Urothelium cell line (cell line): ENCODE data around the gene NUDT2.
"Not testable (repeated sequence)": the region's sequence is repeated elsewhere in the genome, so short reads cannot be mapped to it uniquely, and the experiment has no call there.

Source experiments
- DNase-seq: peaks from one replicate; pipeline ENCODE4 v3.0.0; 2011; ENCODE audit warnings: low spot score, mixed read lengths
- FAIRE-seq: peaks from 2 replicates; lab custom pipeline; 2011; peaks lifted over from hg19 to GRCh38; lab: Jason Lieb, UNC

Gene NUDT2

DNA sequence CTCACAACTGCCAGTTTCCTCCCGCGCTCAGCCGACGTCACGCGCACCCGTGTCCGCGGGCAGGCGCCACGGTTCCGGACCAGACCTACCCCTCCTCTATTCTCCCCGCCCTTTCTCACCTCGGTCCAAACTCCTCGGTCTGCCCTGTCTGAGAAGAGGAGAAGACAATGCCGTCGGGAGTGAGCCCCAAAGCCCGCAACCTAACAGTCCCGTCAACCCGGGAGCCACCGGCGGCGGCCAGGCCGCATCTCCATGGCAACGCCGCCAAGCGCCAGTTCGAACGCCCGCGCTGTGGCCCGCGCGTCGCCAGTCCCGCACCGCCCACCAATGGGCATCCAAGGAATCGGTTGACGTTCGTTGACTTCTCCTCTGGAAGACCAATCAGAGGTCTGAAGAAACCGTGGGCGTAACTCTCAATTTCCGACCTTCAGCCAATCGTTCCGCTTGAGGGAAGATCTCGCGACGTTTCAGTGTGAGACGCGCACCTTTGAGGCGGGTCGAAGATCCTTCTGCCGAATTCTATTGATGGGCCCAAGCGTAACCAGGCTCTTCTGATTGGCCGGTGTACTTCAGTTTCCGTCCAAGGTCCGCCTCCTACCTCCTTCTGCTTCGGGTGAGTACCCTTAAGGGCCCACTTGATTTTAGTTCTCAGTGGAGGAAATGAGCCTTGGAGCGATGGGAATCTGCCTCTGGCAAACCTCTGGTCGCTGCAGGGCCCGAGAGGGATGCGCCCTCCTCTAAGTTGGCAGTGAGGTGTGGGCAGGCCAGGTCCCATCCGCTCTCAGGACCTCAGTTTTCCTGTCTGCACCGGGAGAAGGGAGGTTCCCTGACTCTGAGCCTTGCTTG lies at the start of gene NUDT2, which contains the start of gene KIF24:
TSS of gene NUDT2 (plus strand) at position 583 of the 846 bp plus-strand sequence. CDS start 9,471 bp downstream, outside the sequence.
TSS of gene KIF24 (minus strand) at position 282 of the 846 bp plus-strand sequence. CDS start 17,922 bp downstream, outside the sequence.
- DNase-seq (peak; percentile 98), FAIRE-seq (peak; percentile 76)

DNA sequence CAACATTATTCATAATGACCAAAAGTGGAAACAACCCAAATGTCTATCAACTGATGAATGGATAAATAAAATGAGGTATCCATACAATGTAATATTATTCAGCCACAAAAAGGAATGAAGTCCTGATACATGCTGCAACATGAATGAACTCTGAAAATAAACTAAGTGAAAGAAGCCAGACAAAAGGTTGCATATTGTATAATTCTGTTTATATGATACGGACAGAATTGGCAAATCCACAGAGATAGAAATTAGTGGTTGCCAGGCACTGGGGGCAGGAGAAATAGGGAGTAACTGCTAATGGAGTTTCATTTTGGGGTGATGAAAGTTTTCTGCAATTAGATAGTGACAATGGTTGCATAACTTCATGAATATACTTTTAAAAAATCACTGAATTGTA lies 47.3 kb upstream of the NUDT2 start:
- no peak for DNase-seq
- FAIRE-seq: no peak

DNA sequence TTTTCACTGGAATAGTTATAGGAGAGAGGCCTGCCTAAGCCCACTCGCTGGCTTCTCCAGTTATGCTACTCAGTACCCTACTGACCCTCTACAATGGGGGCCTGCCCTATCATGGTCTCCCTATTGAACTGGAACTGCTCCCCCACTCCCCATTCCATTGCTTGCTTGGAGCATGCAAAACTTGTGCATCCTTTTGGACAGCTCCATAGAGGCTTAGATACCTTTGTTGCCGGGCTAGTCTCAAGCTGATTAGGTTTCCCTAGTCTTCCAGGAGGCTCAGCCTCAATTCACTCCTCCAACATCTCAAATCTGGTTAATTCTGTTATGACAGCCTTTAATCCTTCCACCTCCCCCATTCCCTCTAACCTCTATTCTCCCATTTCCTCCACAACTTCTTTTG lies 40.2 kb upstream of the NUDT2 start:
- DNase-seq (no peak), FAIRE-seq (no peak)

DNA sequence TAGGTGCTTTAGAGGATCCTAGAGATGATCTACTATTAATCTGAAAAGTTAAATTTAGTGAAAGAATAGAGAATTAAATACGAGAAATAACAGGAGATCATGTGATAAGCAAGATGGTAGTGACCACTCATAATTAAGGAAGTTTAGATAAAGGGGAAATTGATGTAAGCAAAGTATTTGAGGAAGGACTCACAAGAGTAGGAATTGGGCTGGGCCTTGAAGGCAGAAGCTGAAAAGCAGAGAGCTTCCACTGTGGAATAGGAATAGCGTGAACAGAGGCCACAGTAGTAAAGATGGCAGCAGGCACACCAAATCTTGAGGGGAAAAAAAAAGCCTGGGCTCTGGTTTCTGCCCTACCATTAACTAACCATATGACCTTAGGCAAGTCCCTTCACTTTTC lies 38.3 kb upstream of the NUDT2 start:
- DNase-seq (no peak), FAIRE-seq (no peak)

DNA sequence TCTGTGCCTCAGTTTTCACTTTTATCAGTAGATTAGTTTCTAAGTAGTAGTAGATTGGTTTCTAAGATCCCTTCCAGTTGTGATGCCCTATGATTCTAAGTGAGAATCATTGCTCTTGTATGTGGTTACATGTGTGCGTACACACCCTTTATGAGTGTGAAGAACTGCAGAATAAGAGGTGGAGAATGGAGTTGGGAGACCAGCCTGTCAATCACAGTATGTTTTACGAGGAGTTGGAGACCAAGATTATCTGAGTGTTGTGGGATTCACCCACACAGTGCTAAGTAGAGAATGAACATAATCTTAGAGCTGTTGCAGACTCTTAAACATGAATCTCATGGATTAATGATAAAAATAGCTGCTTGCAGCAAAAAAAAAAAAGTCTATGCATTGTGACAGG lies 37.9 kb upstream of the NUDT2 start:
- FAIRE-seq (no peak), DNase-seq (no peak)

DNA sequence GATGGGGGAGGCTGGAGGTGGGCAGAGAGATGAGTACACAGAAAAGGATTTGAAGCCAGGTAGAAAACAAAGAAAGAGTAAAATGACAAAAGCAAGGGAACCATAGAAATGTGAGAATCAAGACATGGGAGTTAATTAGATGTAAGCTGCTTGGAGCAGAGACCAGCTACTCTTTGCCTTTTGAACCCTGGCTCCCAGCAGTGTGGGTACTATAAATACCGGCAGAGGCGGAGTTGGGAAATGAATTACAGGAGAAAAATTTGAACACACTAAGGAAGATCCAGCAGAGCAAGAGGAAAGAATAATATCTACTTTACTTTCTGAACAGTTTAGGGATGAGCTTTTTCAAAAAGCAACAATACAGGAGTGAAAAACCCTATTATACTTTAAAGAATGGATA lies 36.8 kb upstream of the NUDT2 start:
- DNase-seq (no peak), FAIRE-seq (no peak)

DNA sequence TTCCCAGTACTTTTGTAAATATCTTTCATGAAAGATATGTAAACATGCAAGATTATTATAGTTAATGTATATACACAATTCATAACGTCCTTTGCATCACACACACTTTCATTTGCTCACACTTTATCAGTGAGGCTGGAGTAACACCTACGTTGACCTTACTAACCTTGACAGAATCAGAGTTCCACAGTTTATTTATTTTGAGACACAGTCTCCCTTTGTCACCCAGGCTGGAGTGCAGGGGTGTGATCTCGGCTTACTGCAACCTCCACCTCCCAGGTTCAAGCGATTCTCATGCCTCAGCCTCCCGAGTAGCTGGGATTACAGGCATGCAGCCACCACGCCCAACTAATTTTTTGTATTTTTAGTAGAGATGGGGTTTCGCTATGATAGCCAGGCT lies 28.3 kb upstream of the NUDT2 start:
- DNase-seq, FAIRE-seq: not testable (repeated sequence)

DNA sequence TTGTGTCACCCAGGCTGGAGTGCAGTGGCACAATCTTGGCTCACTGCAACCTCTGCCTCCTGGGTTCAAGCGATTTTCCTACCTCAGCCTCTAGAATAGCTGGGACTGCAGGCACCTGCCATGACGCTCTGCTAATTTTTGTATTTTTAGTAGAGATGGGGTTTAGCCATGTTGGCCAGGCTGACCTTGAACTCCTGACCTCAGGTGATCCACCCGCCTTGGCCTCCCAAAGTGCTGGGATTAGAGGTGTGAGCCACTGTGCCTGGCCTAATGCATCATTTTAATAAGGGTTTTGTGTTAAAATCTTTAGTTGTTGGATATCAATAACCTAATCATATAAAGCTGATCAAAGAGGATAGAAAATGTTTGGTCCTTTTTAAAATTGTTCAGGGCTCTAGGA lies 21.1 kb upstream of the NUDT2 start:
- not testable (repeated sequence) for FAIRE-seq, DNase-seq

DNA sequence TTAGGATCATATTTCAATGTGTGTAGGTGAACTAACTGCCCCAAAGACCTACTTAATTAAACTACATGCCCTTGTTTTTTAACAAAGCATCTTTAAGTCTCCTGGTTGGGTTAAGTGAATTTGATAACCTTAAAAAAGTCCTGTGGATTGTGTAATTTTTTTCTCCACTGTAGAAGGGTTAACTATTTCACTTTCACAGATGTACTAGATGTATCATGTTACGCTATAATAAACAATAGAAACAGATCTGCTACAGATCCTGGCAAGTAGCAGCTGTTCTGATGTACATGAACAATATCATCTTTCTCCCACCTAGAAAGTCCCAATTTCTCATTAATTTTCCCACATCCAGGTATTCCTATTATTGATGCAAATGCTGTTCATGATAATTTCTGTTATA lies 19.2 kb upstream of the NUDT2 start:
- FAIRE-seq: no peak
- no peak for DNase-seq

DNA sequence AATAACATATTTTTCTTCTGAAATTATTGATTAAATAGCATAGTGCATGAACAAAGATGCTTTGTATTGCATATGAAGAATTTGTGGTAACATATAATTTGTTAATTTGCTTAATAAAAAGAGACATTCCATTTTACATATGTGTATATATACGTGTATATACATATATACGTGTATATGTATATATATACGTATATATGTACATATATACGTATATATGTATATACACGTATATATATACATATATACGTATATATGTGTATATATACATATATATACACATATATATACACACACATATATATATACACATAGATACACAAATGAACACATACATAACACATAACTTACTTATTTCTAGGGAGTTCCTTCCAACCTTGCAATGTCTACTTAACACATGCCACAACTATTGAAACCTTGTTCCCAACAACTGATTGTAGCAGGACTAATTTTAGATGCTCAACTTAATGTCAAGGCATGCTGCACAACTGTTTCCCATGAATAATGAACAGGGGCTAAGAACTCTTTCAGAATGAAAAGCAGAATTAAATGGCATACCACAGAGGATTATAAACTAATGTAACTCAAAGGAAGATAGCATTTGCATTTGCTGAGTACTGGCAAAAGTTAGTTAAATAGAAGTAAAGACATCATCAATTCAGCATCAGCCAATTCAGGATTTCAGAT lies 17.7 kb upstream of the NUDT2 start:
- FAIRE-seq: no peak
- no peak for DNase-seq

DNA sequence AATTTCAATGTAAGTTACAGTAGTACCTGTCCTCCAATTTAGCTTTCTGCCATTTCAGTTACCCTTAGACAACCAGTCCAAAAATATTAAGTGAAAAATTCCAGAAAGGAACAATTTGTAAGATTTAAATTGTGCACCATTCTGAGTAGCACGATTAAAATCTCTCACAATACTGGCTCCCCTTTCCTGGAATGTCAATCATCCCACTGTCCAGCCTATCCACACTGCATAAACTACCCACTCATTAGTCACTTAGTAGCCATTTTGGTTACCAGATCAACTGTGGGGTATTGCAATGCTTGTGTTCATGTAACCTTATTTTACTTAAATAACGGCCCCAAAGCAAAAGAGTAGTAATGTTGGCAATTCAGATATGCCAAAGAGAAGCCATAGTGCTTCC lies 11.9 kb upstream of the NUDT2 start:
- DNase-seq (no peak), FAIRE-seq (no peak)

DNA sequence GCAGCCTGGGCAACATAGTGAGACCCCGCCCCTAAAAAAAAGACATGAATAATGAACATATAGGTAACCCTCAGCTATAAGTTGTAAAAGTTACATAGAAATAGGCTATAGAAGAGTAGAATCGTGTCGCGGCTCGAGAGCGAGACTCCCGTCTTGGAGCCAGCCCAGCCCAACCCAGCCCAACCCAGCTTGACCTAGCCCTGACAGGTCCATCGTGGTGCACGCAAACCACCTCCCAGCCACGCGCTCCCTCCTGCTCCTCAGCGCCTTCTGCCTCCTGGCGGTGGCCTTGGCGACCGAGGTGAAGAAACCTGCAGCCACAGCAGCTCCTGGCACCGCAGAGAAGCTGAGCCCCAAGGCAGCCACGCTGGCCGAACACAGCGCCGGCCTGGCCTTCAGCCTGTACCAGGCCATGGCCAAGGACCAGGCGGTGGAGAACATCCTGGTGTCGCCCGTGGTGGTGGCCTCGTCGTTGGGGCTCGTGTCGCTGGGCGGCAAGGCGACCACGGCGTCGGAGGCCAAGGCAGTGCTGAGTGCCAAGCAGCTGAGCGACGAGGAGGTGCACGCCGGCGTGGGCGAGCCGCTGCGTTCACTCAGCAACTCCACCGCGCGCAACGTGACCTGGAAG lies 11.1 kb upstream of the NUDT2 start:
- FAIRE-seq (no peak), DNase-seq (no peak)

DNA sequence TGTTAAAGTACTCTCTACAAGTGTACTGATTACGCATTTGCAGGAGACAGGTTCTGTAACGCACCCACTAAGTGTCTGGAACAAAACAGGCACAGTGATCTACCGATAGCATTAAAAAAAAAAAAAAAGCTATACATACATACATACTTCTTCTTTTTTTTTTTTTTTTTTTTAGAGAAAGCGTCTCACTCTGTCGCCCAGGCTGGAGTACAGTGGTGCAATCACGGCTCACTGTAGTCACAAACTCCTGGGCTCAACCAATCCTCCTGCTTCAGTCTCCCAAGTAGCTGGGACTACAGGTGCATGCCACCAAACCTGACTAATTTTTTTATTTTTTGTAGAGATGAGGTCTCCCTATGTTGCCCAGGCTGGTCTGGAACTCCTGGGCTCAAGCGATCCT lies 7.9 kb upstream of the NUDT2 start:
- FAIRE-seq: no peak
- no peak for DNase-seq

DNA sequence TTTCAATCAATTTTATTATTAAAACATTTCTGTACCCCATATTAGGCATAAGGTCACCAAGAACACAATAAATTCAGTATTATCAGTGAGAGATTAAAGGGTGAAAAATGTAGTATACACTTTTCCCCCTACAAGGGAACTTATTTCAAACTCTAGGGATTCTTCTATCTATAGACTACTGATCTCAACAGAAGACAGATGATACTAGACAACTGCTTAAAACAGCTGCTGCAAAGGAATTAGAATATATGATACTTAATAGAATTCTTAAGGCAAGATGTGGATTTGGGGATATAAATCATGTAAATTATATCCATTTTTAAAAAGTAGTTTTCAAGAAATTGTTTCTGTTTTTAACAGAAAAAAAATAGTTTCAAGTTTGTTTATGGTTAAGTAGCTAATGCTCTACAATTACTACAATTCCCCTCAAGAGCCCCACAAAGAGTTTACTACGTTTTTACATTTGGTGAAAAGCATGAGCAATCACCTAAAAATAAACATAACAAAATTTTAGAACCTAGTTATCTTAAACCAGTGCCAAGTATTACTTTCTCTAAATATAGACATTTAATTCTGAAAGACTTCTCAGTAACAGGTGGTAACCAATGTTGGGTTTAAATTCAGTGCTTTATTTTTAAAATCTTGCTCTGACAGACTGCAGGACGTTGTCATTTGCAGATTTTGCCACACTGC lies 6.3 kb upstream of the NUDT2 start:
- DNase-seq: no peak

DNA sequence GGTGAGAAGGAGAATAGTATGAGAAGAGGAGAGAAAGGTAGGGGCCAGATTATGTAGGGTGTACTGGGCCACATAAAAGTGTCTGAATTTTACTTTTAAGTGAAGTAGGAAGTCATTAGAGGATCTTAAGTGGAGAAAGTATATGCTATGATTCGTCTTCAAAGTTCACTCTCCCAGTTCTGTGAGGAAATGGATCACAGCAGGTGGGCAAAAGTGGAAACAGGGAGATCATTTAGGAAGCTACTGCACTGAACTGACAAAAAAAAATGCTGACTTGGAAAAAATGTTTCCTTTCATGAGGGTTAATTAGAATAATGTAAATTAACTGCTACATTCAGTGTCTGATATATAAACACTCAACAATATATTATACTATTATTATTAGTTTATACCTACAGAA lies 2.7 kb upstream of the NUDT2 start:
- DNase-seq: no peak
- FAIRE-seq: no peak

More for the DNA sequence above, 6.3 kb upstream of the NUDT2 start:
- no peak for FAIRE-seq

DNA sequence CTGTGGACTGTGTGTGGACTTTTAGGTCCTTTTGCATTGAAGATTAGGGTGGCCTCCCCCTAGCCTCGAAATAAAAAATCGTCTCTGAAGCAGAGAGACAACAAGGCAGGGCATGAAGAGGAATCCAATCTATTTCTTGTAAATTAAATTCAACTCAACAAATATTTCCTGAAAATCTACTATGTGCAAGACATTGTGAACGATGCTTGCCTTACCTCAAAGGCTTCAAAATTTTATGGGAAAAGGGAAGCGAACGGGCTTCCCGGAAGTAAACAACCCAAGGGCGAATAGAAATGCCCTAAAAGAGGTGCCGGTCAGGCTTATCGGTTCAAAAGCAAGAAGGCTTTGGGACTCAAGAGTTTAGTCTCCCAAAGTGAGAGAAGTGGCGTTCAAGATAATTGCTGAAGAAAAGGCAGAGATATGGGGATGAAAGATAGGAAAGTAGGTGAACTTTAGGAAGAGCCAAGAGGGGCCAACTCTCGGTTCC lies 826 bp upstream of the NUDT2 start:
- DNase-seq (no peak), FAIRE-seq (no peak)

DNA sequence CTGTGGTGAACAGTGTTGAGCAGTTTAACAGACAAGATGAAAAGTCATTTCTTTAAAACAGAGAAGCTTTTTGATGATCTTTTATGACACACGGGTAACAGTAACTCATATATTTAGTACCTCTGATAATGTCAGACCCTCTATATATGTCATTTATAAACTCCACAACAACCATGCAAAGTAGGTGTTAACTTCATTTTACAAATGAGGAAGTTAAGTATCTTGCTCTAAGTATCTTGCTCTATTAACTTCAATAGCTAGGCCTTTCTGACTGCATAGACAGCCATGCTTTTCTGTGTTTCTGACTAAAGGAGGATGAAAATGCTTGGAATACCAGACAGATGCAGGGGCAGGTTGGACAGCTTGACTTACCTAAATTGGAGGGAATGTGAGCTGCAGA lies 1.8 kb downstream of the NUDT2 start:
- FAIRE-seq (no peak), DNase-seq (no peak)

DNA sequence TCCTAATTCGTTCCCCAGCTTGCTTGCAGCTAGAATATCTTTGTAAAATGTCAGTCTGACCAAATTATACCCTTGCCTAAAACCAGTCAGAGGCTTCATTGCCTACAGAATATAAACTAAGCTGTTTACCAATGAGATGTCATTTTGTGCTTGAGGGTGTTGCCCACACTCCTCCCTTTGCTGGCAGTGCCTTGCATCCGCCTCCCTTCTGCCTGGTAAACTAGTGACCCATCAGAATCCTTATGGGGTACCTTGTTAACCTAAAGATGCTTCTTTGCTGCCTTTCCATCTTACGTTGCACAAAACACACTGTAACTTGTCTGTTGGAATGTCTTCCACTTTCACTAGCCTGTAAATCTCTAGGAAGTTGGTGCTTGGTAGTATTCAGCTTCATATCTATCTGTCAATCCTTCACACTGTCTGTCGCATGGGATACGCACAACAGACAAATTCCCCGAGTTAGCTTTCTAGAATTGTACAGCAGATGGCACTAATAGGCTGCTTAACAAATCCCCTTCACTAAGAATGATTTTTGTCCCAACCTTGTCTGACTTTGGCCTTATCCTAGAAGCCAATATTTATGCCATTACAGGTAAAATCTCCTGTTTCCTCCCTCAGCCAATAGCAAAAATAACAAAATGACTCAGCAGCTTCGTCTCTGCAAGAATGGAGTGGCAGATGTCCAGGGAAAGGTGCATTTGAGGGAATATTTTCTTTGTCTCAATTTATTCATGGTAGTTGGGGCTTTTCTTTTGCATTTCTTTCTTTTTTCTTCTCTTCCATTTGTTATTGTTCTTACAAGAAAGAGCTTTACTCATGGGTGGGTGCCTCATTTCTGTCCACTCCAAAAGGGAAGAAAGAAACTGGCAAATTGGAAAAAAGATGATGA lies 3.0 kb downstream of the NUDT2 start:
- peak; percentile 23 for DNase-seq
- FAIRE-seq: no peak

DNA sequence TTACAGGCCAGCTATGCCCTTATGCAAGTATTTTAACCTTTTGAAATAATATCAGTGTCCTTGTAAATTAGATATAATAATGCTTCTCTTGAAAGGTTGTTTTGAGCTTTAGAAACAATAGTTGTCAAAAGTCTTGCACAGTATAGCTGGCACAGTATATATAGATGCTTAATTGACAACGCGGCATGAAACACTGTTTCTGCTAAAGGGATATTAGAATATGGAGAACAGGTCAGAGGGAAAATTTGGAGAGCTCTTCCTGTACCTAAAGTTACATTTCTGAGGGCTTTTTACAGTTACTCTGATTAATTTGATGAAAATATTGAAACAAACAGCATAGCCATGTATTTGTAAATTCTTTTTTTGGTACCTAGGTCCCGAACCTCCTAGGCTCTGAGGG lies 4.5 kb downstream of the NUDT2 start:
- no peak for FAIRE-seq
- no peak for DNase-seq

DNA sequence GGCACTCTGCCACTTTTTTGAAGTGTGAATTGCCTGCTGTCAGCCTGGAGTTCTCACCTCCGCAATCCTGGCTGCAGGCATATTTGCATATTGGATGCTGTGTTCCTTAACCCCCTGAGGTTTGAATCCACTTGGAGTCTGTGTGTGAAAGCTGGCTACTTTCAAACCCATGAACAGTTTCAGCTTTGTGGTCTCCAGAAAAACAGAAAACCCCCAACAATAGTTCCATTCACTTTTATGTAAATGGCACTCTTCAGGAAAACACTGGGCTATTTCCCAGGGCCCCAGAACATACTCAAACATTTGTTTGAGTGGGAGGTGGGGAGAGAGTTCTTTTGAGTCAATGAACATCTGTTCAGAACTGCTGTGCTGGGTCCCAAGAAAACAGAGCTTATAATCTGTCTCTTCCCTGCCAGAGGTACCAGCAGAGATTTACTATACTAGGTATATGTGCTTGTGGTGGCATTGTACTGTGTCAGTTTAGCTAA lies 5.0 kb downstream of the NUDT2 start:
- DNase-seq (no peak), FAIRE-seq (no peak)
